NB4 (cell line): Measurements from ENCODE around the gene GIT2.

Experiments used
- CTCF ChIP-seq: IDR thresholded peaks from one replicate; pipeline ENCODE4 v1.5.1; 2012; ENCODE audit warnings: low read depth, low read length
- MYC ChIP-seq: IDR thresholded peaks from 2 replicates; pipeline ENCODE4 v1.6.1; 2011; ENCODE audit warnings: low read depth, low read length
- POLR2A ChIP-seq: IDR thresholded peaks from 2 replicates; pipeline ENCODE4 v1.6.1; 2011; ENCODE audit warnings: mild to moderate bottlenecking; ENCODE audit not compliant: insufficient read length; ENCODE audit errors: extremely low read depth
- TF ChIP-seq, protein P1 (sequence below): IDR thresholded peaks from 2 replicates; pipeline ENCODE4 v1.6.1; 2011; ENCODE audit warnings: low read depth, low read length

GRCh38 chr12:110012137-110012536, 16.0 kb upstream of the GIT2 start:
- TF ChIP-seq CTCF = no peak
- TF ChIP-seq, protein P1, sequence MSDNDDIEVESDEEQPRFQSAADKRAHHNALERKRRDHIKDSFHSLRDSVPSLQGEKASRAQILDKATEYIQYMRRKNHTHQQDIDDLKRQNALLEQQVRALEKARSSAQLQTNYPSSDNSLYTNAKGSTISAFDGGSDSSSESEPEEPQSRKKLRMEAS = no peak
- no peak for TF ChIP-seq POLR2A
- TF ChIP-seq MYC = no peak
